Tibial nerve (tissue), 4 donors: Measurements from ENCODE around the gene SHC2. TPM values are rescaled to one million over a fixed set of nuclear protein-coding genes. Genes with fewer than 3 reads are reported as not detected.

ENCODE experiments used
- DNase-seq, 2 donors: peaks; one replicate each; pipeline ENCODE4 v3.0.0-alpha.2; 2019; ENCODE audit warnings: low spot score in 2 of 2
- H3K27ac ChIP-seq, 4 donors: fragments of 200-600 bp; sonication (generic) in 3 of 4; one replicate each; pipeline ENCODE4 v1.5.1; 2017 to 2019; ENCODE audit warnings: mild to moderate bottlenecking in 1 of 4
- H3K27me3 ChIP-seq, 2 donors: fragments of 200-600 bp; sonication (generic) in 1 of 2; one replicate each; pipeline versions ENCODE4 v1.5.1 to v1.6.0; 2017 to 2019
- H3K36me3 ChIP-seq, 3 donors: fragments of 200-600 bp; sonication (generic); one replicate each; pipeline ENCODE4 v1.5.1; 2018 to 2019
- H3K4me1 ChIP-seq, 4 donors: fragments of 200-600 bp; sonication (generic) in 3 of 4; one replicate each; pipeline ENCODE4 v1.5.1; 2017 to 2019
- H3K4me3 ChIP-seq, 4 donors: fragments of 200-600 bp; sonication (generic) in 3 of 4; one replicate each; pipeline ENCODE4 v1.5.1; 2017 to 2019; ENCODE audit warnings: mild to moderate bottlenecking in 1 of 4, moderate library complexity in 1 of 4
- H3K9me3 ChIP-seq, 4 donors: fragments of 200-600 bp; sonication (generic) in 3 of 4; one replicate each; pipeline ENCODE4 v1.5.1; 2017 to 2019
- EP300 ChIP-seq, 2 donors: sonication (generic); formaldehyde crosslinking; IDR thresholded peaks; one replicate each; pipeline ENCODE4 v1.6.1; 2017; ENCODE audit warnings: antibody characterized with exemption in 2 of 2, mild to moderate bottlenecking in 1 of 2
- POLR2A ChIP-seq, 2 donors: fragments of 450-650 bp; IDR thresholded peaks; one replicate each; pipeline ENCODE4 v1.6.1; 2017; ENCODE audit warnings: antibody characterized with exemption in 2 of 2, mild to moderate bottlenecking in 2 of 2, moderate library complexity in 2 of 2
- WGBS, 2 donors: methylation state at CpG; one replicate each; pipeline ENCODE4 v1.1.5; 2018; 5-methylcytosine and 5-hydroxymethylcytosine counted together
- total RNA-seq, 4 donors: library from RNA; depleted of rRNA; stranded (reverse); fragments of >200 nt; gene quantifications; one replicate each; pipeline ENCODE4 v1.1.0, GENCODE V29; 2016
- TF ChIP-seq, protein P1 (sequence below), 5 experiments: fragments of 200-600 bp in 3 of 5; fragments of 450-650 bp in 2 of 5; sonication (generic) in 3 of 5; IDR thresholded peaks; one replicate each; pipeline ENCODE4 v1.5.1; 2016 to 2019; ENCODE audit warnings: antibody characterized with exemption in 5 of 5, mild to moderate bottlenecking in 3 of 5, moderate library complexity in 2 of 5

Gene SHC2
- total RNA-seq, 4 donors from 2014 or later = 13.5 to 41.1 (median 22.9) TPM

- TF ChIP-seq, protein P1, sequence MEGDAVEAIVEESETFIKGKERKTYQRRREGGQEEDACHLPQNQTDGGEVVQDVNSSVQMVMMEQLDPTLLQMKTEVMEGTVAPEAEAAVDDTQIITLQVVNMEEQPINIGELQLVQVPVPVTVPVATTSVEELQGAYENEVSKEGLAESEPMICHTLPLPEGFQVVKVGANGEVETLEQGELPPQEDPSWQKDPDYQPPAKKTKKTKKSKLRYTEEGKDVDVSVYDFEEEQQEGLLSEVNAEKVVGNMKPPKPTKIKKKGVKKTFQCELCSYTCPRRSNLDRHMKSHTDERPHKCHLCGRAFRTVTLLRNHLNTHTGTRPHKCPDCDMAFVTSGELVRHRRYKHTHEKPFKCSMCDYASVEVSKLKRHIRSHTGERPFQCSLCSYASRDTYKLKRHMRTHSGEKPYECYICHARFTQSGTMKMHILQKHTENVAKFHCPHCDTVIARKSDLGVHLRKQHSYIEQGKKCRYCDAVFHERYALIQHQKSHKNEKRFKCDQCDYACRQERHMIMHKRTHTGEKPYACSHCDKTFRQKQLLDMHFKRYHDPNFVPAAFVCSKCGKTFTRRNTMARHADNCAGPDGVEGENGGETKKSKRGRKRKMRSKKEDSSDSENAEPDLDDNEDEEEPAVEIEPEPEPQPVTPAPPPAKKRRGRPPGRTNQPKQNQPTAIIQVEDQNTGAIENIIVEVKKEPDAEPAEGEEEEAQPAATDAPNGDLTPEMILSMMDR (IDR thresholded peaks at IDR 0.05) = no peak
- TF ChIP-seq POLR2A (IDR thresholded peaks at IDR 0.05) = no peak
- H3K4me1 ChIP-seq = no peaks in the 10 kb centered on the region
- 47 to 58% methylated on average over 14 to 17 of the region's 17 CpGs for WGBS, 2 donors
- DNase-seq = no peak
- no peak overlapping the region for H3K27ac ChIP-seq
- H3K36me3 ChIP-seq = no peaks in the 10 kb centered on the region
- H3K4me3 ChIP-seq = no peak overlapping the region
- H3K27me3 ChIP-seq = peaks cover 0 to 15% of the 10 kb centered on the region in 2 donors
- H3K9me3 ChIP-seq = no peaks in the 10 kb centered on the region
These were observed 68.4 kb downstream of the SHC2 start for GRCh38 chr19:392375-392970.

GRCh38 chr19:391726-392374, 69.0 kb downstream of the SHC2 start:
- DNase-seq = no peak
- 84 to 87% methylated on average over 28 to 30 of the region's 30 CpGs for WGBS, 2 donors
- Histone ChIP-seq H3K4me3 (no peak overlapping the region), H3K36me3 (no peaks in the 10 kb centered on the region), H3K9me3 (no peaks in the 10 kb centered on the region), H3K4me1 (no peaks in the 10 kb centered on the region), H3K27ac (no peak overlapping the region), H3K27me3 (peaks cover 0 to 15% of the 10 kb centered on the region in 2 donors)
- no peak for TF ChIP-seq POLR2A (IDR thresholded peaks at IDR 0.05)
- TF ChIP-seq EP300 (IDR thresholded peaks at IDR 0.05) = no peak
- TF ChIP-seq, protein P1 (IDR thresholded peaks at IDR 0.05) = no peak

DNA sequence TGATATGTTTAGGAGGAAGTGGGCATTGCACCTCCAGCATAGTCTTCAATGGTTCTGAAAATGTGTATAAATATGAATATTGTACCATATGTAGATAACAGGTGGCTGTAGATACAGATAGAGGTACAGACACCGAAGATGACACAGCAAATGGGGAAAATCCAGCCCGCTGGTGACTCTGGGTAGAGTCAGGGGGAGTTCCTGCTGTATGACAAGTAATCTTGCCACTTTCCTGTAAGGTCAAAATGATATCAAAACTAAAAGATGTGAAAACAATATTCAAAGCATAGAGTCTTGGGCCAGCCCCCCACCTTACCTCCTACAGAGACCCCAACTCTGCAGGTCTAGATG, 69.7 kb downstream of the SHC2 start:
- Histone ChIP-seq H3K9me3 (no peaks in the 10 kb centered on the region), H3K4me3 (no peak overlapping the region)
- WGBS, 2 donors = 88 to 94% methylated on average over 2 of the region's 2 CpGs

DNA sequence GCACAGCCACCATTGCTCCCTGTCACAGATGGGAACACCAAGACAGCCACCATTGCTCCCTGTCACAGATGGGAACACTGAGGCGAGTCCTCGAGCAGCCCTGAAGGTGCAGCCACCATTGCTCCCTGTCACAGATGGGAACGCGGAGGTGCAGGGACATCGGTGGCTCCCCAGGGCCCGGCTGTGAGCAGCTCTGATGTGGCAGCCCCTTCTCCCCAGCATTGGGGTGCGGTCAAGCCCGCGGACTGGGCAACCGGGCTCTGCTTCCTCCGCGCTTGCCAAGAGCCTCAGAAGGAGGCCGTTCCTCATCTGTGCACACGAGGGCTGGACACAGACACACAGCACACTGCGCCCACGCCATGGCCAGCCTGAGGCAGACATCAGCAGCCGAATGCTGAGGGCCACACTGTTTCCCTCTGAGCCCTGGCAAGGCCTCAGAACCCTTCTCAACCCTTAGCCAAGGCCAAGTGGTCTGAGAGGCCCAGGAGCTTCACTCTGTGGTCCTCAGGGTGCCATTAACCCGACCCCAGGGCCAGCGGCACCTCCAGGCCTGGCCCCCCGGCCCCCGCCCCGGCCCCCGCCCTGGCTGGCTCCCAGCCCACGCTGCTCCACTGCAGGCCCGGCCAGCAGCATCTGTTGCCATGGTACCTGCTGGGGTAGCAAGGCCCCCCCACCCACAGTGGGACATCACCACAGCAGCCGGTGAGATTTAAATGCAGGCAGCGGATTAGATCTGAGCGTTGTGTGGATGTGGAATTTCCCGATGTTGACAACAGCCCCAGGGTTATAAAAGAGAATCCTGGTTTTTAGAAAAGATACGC, 70.2 kb downstream of the SHC2 start:
- Histone ChIP-seq H3K27me3 (peaks cover 0 to 15% of the 10 kb centered on the region in 2 donors), H3K36me3 (no peaks in the 10 kb centered on the region), H3K4me1 (no peaks in the 10 kb centered on the region), H3K4me3 (no peak overlapping the region), H3K27ac (no peak overlapping the region), H3K9me3 (no peaks in the 10 kb centered on the region)
- WGBS, 2 donors = 78 to 83% methylated on average over 21 to 28 of the region's 30 CpGs
- TF ChIP-seq POLR2A (IDR thresholded peaks at IDR 0.05) (no peak), EP300 (IDR thresholded peaks at IDR 0.05) (no peak)
- TF ChIP-seq, protein P1 (IDR thresholded peaks at IDR 0.05) = no peak
- no peak for DNase-seq

More for the DNA sequence above, 69.7 kb downstream of the SHC2 start:
- DNase-seq = no peak
- TF ChIP-seq, protein P1 (IDR thresholded peaks at IDR 0.05) = no peak
- TF ChIP-seq POLR2A (IDR thresholded peaks at IDR 0.05) = no peak
- TF ChIP-seq EP300 (IDR thresholded peaks at IDR 0.05) = no peak
- Histone ChIP-seq H3K27ac (no peak overlapping the region), H3K36me3 (no peaks in the 10 kb centered on the region), H3K27me3 (peaks cover 0 to 15% of the 10 kb centered on the region in 2 donors), H3K4me1 (no peaks in the 10 kb centered on the region)

- TF ChIP-seq, protein P1 (IDR thresholded peaks at IDR 0.05) = no peak
- TF ChIP-seq POLR2A (IDR thresholded peaks at IDR 0.05) (no peak), EP300 (IDR thresholded peaks at IDR 0.05) (no peak)
- DNase-seq = no peak
- Histone ChIP-seq H3K4me3 (no peak overlapping the region), H3K27me3 (peaks cover 0 to 15% of the 10 kb centered on the region in 2 donors), H3K9me3 (no peaks in the 10 kb centered on the region), H3K36me3 (no peaks in the 10 kb centered on the region), H3K4me1 (no peaks in the 10 kb centered on the region), H3K27ac (no peak overlapping the region)
- WGBS, 2 donors = 81 to 82% methylated on average over 12 of the region's 12 CpGs
These were observed 70.9 kb downstream of the SHC2 start for GRCh38 chr19:389935-390289.
